HG03460 (cell line): ENCODE measurements around the gene RFX8.
"Not testable (repeated sequence)": the region's sequence is repeated elsewhere in the genome, so short reads cannot be mapped to it uniquely, and the experiment has no call there.

Experiments used
- ATAC-seq: cut with Tn5 transposase; IDR thresholded peaks from one replicate; pipeline ENCODE4 v1.9.1; 2021; ENCODE audit not compliant: unreplicated experiment

The RFX8 gene

DNA sequence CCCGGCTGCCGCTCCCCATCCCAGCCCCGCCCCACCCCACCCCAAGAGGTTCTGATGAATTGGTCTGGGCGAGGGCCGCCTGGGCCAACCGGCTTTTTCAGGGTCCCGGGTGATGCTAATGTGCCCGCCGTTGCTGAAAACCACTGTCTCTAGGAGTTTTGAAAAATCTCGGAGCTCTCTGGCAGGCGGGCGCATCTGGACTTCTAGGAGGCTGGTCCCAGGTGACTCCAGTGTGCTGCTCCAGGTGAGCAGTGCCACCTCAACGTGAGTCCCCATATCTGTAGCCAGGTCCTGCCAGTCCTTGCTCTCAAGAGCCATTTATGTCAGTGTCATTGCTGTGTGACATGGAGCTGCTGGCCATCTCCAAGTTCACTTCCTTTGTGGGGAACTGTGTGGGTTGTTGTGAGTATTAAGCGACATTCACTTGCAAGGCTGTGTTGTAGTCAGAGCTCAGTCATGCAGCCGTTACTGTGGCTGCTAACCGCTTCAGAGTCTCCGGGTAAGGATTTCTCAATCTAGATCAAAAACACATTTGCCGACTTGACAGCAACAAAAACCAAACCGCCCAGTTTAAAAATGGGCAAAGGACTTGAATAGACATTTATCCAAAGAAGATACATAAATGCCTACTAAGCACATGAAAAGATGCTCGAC, at the start of gene RFX8:
RFX8 (minus strand) TSS at position 382 of the 654 bp plus-strand sequence. CDS start 8,264 bp downstream, outside the sequence.
- ATAC-seq: no peak

DNA sequence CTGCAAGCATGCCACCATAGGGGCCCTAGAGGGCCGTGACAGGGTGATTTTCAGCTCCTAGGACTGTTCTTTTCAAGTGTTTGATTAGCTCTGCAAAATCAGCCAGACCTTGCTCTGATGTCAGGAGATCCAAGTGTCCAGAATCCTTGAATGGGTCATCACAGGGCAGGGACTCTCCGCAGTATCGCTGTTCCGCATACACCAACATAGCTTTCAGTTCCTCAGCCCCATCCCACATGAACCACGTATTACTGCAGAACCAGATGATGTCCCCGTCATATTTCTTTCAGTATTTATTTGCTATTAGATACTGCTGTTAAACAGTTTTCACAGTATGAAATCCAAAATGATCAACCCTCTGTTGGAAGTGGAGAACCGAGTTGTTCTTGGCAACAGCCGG, 46.6 kb upstream of the RFX8 start:
- ATAC-seq: no peak

DNA sequence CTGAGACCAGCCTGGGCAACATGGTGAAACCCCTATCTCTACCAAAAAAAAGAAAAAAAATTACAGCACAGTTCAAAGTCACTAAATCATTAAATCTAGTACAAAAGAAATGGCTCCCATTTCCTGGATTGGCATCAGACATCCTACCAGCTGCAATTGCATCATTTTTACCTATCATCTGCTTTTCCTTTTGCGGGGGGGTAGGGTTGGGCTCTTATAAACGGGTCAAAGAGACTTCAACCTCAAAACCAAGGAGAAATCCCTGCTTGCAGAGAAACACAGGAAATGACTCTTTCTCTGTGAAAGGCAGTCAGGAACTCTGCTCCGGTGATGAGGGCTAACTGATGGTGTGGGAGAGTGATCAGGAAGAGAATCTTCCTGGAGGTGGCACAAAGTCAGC, 45.3 kb upstream of the RFX8 start:
- ATAC-seq: no peak

DNA sequence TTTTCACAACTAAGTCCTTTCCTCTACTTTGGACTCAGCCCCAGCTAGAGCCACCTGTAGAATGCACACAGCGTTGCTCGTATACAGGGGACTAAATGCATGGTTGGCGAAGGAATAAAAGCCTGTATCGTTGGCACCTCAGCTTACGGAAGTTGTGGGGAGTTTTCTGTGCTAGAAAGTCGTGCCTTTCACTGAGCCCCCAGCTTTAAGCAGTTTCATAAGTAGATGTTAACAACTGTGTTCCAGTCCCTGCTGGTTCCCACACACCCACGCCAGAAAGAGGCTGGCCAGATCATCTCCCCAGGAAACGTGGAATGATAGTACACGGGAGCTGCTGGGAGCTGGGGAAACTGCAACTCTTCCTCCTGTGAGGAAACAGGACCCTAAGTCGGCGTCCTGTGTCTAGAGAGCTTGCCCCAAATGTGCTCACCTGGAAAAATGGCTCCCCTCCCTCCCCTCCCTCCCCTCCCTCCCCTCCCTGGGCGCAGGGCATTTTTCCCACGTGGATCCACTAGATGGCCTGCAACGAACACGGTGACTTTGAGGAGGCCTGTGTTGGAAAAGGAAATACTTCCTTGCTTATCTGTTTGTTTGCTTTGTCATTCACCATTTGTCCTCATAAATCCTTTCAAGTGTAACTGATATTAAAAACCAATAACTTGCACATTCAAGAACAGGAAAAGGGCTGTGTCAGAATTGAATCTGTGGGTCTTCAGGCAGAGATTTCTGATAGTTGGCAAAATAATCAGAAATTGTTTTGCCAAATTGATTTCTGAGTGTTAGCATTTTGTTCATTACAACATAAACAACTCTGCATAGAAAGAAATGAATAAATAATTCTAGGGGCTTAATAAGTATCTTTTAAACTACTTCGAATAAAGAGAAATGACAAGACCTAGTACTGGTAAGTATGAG, 43.9 kb upstream of the RFX8 start:
- ATAC-seq: no peak

DNA sequence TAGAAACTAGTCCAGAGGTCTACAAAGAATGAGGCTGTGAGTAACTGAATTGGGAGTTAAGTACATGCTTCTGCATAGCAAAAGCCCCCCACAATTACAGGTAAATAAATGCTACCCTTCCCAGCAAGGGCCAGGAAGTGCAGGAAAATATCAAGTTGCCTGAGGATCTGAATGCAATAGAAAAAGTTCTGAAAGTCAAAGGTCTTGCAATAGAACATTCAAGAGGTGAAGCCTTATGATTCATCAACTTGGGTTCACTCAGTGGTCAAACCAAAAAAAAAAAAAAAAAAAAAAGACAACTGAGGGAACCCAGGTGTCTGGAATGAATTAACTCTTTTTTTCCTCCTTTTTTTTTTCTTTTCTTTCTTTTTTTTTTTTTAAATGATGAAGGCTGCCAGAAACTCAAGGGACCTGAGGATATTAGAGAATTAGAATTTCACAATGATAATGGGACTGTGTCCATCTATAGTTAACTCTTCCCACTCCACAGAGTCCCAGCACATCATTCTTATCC, 42.9 kb upstream of the RFX8 start:
- ATAC-seq: no peak

DNA sequence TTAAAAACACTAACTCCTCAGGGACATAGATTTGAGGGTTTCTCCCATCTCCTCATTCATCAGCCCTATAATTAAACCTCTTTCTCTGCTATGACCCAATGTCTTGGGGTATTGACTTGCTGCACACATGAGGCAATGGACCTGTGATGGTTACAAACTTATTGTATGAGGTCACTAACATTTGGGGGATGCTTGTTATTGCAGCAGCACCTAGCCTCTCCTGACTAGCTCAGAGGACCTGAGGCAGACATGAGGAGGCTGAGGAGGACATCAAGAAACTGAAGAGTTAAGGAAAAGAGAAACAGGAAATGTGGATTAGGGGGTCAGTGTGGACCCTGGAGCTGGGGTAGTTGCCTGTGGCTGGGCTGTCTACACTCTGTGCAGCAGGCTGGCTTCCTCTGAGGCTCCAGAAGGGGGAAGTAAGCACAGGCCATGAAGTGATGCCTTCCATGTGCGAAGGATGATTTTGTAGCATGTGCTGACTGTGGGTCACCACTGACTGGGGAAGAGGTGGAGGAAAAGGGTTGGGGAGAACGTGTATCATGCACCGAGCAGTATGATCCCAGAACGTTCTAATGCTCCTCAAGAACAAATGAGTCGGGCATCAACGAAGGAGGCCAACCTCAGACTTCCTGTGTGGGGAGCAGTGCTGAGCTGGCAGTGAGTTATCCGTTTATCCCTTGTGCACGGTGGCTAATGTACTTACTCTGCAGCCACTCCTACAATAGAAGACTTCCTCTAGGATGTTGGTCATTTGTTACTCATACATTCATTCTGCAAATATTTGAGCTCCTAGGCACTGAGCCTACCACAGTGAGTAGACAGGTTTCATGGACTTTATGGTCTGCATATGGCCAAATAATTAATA, 42.1 kb upstream of the RFX8 start:
- no peak for ATAC-seq

DNA sequence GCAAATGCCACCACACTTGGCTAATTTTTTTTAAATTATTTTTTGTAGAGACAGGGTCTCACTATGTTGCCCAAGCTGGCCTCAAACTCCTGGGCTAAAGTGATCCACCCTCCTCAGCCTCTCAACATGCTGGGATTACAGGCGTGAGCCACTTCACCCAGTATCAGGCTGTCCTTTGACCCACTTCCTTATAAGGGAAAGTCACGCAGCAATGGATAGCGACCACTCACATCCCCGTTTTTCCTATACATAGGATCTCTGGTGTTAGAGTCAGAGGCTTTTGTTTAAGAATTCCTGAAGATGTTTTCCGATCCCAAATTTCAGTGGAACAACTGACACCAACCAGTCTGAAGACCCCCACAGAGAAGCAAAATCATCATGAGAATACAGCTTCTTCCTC, 41.4 kb upstream of the RFX8 start:
- no peak for ATAC-seq

DNA sequence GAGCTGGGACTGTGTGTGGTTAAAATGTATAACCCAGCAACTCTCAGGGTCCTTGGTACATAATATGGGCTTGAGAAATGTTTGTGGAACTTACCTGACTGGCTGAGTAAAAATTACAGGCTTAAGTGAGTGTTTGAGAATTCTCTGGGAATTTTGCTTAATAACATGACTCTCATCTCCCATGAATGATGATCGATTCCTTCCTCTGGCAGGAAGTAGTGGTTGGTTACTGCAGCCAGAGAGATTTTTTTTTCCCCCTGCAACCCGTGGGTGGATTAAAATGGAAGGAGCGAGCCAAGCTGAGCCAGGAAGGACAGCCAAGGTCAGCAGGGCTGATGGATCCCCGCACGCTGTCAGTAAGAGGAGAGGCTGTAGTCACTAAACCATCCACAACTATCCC, 40.6 kb upstream of the RFX8 start:
- ATAC-seq: no peak

DNA sequence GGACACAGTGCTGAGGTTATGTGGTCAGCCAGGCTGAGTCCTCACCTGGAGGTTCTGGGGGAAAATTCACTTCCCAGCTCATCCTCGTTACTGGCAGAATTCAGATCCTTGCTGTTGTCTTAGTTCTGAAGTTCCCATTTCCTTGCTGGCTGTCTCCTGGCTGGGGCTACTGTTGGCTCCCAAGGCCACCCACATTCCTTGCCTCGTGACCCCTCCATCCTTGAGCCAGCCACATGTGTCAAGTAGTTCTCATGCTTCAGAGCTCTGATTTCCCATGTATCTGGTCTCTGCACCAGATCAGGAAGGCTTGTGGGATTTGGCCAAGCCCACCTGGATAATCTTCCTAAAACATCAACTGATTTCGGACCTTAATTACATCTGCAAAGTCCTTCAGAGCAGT, 38.1 kb upstream of the RFX8 start:
- no peak for ATAC-seq

DNA sequence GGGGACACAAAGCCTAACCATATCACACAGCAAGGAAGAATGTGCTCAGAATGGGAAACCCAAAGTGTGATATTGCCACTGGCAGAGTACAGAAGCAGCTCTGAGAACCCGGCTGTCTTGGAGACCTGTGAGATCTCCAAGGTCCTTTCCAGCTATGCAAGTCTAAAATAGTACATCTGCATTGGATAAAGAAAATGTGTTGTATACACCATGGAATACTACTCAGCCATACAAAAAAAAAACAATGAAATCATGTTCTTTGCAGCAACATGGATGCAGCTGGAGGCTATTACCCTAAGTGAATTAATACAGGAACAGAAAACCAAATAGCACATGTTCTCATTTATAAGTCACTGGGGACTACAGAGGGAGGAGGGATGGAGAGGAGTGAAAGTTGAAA, 36.5 kb upstream of the RFX8 start:
- ATAC-seq: no peak

DNA sequence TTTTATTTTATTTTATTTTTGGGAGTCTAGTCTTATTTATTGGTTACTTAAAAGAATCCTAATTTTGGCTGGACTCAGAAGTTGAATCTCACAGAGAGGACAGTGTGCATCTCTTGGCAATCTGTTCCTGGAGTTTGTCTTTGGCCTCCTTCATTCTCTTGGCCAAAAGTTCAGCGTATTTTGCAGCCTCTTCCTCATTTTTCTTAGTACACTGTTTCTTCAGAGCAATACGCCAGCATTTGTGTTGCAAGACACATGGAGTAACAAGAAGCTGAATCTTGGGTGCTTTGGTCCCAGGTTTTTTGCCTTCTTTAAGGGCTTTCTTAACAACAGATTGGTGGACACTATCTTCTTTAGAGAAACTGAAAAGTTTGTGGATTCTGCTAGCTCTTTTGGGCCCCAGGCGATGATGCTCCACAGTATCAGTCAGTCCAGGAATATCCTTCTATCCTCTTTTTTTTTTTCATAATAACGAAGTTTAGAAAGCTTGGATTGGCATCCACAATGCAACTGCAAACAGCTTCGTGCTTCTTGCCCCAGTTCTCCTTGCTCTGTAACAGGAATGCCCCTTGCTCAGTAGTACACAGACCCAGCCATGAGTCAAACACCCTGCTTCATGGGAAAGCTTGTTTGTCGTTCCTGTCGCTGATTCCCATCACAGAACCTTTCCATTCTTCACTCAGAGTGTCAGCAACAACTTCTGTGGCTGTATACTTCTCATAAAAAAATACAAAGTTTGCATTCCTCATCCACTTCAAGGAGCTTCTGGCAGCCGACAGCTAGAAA, 34.8 kb upstream of the RFX8 start:
- no peak for ATAC-seq

DNA sequence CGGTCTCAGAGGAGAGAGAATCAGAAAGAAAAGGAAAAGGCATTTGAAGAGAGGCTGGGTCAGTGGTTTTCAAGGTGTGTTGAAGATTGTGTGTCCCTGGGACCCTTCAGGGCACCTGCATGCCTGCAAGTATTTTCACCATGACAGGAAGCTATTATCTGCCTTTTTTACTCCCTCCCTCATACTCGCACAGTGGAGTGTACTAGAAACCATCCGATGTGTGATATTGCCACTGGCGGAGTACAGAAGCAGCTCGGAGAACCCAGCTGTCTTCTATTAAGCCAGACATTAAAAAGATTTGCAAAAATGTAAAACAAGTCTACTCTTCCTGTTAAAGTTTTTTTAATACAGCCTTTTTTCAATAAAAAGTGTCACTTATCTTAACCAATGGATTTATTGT, 33.7 kb upstream of the RFX8 start:
- ATAC-seq: no peak

DNA sequence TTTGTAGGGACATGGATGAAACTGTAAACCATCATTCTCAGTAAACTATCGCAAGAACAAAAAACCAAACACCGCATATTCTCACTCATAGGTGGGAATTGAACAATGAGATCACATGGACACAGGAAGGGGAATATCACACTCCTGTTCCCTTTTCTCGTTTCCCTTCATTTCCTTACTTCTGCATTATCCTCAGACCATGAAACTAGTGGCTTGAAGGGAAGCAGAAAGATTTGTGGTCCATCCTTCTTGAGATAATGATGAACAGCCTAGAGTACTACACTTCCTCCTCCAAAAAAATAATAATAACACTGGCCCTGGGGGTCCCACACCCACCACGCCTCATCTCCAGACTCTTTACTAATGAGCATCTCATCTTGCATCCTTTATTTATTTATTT, 30.4 kb upstream of the RFX8 start:
- not testable (repeated sequence) for ATAC-seq

DNA sequence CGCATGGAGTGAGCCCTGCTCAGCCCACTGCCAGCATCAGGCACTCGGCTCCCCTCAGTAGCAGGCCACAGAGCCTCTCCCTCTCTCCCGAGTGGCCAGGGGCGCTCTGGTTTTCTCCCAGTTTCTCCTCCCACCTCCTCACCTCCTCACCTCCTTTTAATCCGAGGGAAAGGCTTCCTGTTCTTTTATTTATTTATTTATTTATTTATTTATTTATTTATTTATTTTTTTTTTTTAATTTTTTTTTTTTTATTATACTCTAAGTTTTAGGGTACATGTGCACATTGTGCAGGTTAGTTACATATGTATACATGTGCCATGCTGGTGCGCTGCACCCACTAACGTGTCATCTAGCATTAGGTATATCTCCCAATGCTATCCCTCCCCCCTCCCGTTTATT, 29.8 kb upstream of the RFX8 start:
- ATAC-seq: not testable (repeated sequence)

DNA sequence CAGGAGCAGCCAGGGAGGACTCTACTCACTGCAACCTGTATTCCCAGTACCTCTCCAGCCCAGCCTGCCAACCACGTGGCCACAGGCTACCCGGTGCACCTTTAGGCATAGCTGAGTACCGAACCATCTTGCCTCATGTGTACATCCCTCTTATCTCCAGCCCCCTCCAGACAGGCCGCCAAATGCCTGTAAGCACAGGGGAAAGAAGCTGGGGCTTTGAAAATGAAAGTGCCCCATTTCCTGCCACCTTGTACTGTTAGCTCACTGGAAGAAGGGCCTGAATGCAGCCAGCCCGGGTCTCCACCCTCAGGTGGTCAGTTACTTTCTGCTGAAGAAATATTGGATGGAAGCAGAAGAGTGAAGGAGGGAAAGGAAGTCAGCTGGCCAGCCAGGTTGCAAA, 27.2 kb upstream of the RFX8 start:
- ATAC-seq: no peak

DNA sequence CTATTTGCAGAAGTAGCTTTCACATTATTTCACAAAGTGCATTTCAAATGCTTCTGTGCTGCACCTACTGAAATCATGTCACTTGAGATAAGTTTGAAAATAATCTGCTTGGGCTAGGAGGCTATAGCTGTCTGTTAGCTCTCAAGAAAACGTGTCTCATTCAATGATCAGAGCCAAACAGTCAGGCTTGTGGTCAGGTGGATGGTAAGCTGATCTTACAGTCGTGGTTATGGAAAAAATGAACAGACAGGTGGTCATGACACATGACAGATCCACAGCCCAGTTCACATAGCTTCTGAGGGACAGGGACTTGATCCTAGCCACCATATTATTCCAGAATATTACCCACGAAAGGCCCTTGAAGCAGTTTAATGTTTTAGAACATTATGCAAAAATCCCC, 26.5 kb upstream of the RFX8 start:
- ATAC-seq: no peak

DNA sequence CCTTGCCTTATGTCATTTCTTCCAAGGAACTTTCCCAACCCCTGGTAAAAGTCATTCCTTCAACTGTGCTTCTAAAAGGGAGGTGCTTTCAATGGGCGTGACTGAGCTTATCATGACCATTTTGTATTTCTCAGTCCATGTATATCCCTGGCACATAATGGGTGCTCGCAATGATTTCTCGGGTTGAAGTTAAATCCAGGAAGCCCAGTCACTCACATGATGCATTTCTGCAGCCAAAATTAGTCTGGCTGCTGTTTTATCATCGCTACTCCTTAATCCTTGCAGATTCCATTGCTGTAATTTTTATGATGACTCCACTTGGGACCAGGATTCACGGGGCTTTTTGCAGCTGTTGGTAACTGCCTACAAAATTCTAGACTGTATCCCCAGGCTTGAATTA, 25.9 kb upstream of the RFX8 start:
- no peak for ATAC-seq

DNA sequence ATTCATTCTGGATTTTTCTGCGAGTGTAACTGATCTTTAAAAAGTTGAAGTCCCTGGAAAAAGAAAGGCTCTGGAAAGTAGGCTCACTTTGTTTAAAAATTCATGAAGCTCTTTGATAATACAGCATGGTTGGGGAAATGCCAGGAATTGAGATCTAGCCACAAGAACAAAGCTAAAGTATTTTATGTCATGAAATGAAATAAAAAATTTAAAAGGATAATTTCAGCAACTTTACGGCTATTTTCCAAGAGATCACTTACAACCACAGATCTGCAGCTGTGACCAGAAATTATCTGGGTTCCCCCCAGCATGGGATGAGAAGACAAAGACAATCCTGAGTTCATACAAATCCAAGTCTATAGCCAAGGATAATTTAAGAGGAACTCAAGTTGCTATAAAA, 25.3 kb upstream of the RFX8 start:
- ATAC-seq: no peak

DNA sequence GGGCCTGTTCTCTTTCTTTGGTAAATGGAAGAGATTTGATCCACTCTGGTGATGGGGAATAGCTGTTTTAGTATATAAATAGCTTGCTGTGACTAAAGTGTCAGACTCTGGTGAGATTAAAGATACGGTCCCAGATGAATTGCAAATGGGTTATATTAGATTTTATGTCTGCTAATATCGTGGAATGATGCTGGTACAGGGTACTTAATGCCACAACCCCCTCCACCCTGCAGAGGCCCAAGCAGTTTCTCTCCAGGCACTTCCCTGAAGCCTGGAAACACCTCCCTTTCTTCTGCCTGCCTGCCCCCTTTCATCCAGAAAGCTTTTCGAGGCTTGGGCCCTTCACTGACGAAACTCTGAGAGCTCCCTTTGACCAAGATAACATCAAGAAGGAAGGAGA, 21.4 kb upstream of the RFX8 start:
- ATAC-seq: no peak

DNA sequence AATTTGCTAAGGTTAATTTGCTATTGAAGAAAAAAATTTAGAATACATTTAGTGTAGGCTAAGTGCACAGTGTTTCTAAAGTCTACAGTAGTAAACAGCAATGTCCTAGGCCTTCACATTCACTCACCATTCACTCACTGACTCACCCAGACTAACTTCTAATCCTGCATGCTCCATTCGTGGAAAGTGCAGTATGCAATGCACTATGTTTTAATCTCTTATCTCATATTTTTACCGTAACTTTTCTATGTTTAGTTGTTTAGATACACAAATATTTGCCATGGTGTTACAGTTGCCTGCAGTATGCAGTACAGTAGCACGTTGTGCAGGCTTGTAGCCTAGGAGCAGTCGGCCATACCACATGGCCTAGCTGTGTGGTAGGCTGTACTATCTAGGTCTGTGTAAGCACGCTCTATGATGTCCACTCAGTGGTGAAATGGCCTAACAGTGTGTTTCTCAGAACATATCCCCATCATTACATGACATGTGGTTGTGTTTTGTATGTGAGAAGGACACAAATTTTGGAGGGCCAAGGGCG, 18.1 kb upstream of the RFX8 start:
- ATAC-seq: no peak
